A204.1 (cell line): Measurements from ENCODE around the gene NCAPG2.

Experiments
- FAIRE-seq: peaks from 2 replicates; lab custom pipeline; 2012; peaks lifted over from hg19 to GRCh38; lab: Jason Lieb, UNC

The NCAPG2 gene

DNA sequence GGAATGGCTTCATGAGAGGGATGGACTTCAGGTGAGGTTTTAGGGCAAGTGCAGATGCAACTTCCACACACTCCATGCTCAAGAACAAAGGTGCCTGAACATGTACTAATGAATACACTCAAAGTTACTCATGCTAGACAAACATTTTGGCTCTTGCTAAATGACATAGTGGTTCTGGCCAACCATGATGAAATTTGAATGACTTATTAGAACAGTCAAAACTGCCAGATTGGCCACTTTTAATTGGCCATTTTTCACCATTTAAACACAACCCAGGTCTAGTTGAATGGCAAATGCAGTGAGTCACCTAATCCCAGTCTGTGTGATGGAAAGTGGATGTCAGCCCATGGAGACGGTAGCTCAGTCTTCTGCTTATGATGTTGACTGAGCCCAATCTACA lies 112.1 kb downstream of the NCAPG2 start:
- no peak for FAIRE-seq

- no peak for FAIRE-seq
These were observed 112.7 kb downstream of the NCAPG2 start for GRCh38 chr7:158591944-158592343.

- no peak for FAIRE-seq
These were observed 114.4 kb downstream of the NCAPG2 start for GRCh38 chr7:158590181-158590530.

DNA sequence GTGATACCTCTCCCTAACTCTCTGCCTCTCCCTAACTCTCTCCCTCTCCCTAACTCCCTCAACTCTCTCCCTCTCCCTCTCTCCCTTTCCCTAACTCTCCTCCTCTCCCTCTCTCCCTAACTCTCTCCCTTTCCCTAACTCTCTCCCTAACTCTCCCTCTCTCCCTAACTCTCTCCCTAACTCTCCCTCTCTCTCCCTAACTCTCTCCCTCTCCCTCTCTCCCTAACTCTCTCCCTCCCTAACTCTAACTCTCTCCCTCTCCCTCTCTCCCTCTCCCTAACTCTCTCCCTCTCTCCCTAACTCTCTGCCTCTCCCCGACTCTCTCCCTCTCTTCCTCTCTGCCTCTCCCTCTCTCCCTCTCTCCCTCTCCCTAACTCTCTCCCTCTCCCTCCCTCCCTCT lies 115.0 kb downstream of the NCAPG2 start:
- FAIRE-seq: no peak

DNA sequence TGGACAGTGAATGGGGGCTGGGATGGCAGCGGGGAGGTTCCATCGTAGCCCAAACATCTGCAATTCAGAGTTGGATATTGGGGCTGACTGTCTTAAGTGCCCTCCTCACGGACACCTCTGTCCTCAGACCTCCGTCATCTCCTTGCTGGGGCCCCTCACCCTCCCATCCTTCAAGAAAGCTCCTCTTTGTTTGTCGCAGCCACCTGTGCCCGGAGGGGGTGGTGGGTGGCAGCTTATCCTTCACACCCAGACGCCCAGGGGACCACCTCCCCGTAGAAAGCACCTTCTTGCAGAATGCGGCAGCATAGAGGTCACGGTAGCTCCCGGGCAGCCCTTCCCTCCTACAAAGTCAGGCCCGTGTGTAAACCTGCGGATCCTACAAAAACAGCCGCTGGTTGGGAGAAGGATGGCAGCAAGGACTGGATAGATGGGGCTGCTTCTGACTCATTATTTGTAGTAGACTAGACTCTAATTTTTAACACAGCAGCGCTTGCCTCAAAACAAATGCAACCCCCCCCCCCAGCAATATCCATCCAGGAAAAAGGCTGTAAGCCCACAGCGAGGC lies 115.6 kb downstream of the NCAPG2 start:
- FAIRE-seq: no peak

DNA sequence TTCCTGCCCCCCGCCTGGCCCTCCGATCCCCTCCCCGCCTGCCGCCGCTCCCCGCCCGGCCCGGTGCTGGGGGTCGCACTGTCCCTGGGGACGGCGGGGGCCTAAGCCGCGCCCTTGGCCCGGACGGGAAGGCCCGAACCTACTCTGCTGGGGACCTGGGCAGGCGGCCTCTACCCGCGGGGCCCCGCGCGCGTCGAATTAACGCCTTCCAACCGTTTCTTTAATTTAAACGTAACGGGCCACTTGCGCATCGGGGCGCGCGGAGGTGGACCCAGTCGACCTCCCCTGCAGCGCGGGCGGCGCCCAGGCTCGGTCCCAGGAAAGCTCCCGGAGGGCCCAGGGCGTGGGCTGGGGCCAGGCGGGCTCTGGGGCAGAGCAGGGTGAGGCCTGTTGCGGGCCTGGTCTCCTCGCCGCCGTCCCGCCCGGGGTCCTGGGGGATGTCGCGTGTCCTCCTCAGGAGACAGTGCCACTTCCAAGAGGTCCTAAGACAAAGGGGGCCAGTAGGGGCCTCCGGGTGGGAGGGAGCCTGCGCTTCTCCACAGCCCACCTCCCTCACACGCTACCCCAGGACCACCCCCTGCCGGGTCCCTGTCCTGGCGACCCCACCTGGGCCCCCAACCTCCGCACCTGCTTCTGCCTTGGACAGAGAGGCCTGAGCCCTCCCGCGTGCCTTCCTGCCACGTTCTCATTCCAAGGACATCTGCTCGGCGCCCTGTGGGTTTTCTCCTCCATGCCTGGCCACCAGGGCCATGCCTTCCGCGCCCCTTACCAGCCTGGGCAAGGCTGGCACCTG lies 116.3 kb downstream of the NCAPG2 start:
- FAIRE-seq: no peak

GRCh38 chr7:158587162-158588084 lies 117.2 kb downstream of the NCAPG2 start, which contains the start of gene PTPRN2:
Gene PTPRN2 (minus strand): TSS chr7:158587823.
- FAIRE-seq: no peak

DNA sequence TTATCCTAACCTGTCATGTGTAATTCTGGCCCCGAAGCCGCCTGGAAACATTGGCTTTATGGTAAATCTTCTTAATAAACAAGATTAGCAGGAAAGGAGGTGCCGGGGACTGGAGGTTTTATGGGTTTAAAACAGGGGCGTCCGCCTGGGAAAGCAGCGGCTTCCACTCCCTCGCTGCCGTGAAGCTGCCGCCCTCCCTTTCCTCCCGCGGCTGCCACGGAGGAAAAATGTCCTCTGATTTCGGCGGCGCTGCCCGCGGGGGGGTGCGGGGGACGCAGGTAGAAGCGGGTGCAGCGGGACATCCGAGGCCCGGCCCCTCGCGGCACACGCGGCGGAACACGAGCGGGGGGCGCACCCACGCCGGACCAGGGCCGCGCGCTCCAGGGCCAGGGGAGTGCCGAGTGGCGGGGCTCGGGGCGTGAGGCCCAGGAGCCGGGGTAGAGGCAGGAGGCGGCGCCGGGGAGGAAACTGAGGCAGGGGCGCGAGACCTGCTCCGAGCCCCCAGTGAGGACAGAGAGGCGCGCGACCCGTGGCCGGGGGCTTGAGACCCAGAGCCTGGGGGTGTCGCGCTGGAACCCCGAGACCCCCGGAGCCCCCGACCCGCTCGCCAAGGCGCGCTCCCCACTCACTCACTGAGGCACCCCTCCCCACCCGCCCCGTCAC lies 118.0 kb downstream of the NCAPG2 start:
- no peak for FAIRE-seq

- no peak for FAIRE-seq
These were observed 118.7 kb downstream of the NCAPG2 start for GRCh38 chr7:158585721-158586498.

- FAIRE-seq: no peak
These were observed 120.2 kb downstream of the NCAPG2 start for GRCh38 chr7:158584407-158584806.

DNA sequence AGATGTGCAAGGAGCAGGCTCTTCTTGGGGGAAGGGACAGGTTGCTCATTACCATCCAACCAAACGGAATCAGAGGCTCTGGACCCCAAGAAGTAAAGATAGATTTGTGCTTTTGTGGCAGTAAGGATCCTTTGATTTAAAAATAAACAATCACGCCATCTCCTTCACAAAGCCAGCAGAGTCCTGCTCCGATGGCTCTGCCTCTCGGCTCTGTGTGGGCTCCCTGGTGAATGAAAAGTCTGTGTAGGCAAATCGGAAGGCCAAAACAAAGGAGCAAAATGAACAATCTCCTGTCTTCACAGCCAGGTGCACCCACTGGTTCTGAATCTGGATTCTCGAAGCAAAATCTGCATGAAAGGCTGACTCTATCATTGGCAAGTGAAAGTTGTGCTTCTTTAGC lies 120.8 kb downstream of the NCAPG2 start:
- FAIRE-seq: no peak

DNA sequence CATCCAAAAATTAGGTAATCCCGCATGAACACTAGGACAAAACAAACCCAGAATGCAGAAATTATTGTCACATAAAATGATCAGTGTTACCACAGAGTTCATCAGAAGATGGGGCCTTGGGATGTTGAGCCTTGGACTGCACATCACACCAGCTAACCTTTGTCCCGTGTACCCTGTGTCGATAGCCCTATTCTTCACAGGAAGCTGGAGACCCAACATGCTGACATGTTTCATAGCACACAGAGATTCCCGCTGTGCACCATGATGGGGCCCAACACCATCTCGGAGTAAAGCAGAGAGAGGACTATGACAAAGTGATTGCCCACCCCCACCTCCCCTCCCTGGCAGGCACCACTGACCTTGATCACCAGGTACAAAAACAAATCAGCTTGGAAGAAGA lies 121.5 kb downstream of the NCAPG2 start:
- no peak for FAIRE-seq

DNA sequence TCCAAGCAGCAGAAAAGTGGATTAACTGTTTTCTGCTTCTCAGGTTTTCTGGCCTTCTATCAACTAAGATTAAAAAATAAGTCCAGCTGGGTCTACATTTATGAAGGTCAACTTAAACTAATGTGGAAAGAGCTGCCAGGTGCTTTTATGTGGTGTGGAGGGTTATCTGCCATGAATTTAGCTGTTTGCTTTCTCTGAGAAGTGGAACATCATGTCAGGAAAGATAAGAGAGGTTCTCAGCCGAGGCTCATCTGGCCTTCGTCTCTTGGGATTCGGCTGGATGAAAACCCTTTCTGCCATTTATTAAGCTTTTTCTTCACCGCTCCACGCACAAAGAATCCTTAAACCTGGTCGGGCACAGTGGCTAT lies 122.5 kb downstream of the NCAPG2 start:
- FAIRE-seq: no peak

DNA sequence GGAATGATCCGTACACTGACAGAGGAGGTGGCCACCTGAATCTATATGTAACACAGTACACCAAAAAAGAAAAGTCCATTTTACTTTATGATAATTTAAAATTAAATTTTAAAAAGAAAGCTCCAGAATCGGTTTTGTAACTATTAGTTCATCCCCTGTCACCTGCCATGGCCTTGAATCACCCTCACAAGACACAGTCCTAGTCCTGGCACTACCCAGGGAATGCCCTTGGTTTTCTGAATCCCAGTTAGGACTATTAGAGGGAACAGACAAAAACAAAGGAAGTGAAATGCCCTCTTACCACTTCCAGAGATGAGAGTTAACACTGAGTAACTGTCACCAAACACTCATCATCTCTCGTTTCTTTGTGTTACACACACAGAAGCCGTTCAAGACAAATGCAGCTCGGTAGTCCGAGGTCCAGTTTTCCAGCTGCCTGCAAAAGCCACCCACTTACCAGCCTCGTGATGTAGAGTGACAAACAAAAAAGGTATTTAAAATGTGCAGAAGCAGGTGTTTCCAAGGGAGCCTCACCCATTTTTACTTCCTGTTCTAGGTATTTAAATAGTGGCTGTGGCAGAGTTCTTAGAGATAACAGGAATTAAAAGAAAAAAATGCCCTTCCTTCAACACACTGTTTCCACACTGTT lies 123.0 kb downstream of the NCAPG2 start:
- FAIRE-seq: no peak
